Activated effector memory CD4-positive, alpha-beta T cell treated with anti-CD3 and anti-CD28 coated beads, Interleukin-2, amount 50 U/mL, for 16 hours (primary cell): Measurements from ENCODE around the gene CIBAR2.

Source experiments
- DNase-seq: peaks from one replicate; pipeline ENCODE4 v3.0.0-alpha.2; 2020

CIBAR2 gene

DNA sequence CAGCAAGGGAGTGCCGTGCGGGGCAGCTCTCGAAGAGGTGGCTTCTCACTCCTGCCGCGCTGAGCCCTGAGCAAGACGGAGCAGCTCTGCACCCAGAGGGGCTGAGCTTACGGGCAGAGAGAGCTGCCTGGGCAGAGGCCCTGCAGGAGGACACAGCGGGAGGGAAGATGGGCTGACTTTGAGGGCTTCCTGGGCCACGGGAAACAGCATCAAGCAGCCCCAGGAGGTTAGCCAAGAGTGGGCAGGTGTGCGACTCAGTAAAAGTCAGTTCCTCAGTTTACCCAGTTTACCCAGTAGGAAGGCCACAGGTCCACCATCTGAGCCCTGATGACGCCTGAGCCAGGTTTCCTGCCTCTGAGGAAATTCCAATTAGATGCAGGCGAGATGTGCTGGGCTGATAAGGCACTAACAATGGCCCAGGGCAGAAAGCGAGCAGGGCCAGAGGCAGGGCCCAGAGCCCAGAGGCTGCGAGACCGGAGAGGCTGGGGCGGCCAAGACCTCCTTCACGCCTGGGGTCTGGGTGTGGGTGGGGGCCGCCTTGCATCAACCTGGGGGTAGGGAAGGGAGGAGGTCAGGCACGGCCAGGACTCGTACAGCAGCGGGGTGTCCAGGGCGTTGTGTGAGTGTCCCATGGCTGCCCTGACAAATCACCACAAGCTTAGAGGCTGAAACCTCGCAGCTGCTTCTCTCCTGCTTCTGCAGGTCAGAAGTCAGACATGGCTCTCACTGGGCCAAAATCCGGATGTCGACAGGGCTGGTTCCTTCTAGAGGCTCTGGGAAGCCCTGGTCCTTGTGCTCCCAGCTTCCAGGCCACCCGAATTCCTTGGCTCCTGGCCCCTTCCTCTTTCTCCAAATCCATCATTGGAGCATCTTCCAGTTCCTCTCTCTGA lies 32.0 kb upstream of the CIBAR2 start:
- DNase-seq, result no peak

DNA sequence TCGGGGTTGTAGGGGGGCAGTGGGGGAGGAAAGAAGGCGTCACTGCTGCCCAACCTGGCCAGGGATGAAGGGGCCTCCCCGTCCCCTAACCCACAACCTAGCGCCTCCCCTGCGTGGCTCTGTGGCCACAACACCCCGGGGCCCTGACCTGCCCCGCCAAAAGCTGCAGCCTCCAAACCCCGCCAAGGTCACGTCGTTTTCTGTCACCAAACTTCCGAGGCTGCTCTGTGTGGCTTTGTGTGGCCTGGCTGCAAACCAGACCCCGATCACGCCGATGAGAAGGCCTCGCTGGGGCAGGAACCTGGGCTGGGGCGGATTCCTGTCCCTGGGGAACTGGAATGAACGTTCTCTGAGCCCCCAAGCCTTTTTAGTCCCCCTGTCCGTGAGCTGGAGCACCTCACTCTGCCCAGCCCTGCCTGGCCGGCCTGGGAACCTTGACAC lies 30.5 kb upstream of the CIBAR2 start:
- DNase-seq, result no peak

DNA sequence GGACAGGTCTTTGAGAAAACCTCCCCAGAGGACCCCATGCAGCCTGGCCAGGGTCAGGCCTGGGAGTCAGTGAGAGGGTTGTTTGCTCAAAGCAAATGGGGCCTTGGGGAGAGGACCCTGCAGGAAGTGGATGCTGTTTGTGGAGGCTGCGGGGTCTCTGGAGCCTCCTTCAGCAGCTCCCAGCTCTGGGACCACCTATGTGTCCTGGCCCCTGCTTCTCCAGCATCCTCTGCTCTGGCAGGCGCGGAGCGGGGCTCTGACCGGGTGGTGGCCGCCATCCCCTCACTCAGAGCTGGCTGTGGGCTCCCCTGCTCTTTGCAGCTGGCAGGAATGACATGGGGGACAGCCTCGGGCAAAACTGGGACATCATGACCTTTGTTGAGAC lies 29.8 kb upstream of the CIBAR2 start:
- DNase-seq, result no peak

- no peak for DNase-seq
Measured at GRCh38 chr16:85141491-85142128, 29.3 kb upstream of the CIBAR2 start.

- no peak for DNase-seq
Measured at GRCh38 chr16:85140455-85141012, 28.3 kb upstream of the CIBAR2 start.

DNA sequence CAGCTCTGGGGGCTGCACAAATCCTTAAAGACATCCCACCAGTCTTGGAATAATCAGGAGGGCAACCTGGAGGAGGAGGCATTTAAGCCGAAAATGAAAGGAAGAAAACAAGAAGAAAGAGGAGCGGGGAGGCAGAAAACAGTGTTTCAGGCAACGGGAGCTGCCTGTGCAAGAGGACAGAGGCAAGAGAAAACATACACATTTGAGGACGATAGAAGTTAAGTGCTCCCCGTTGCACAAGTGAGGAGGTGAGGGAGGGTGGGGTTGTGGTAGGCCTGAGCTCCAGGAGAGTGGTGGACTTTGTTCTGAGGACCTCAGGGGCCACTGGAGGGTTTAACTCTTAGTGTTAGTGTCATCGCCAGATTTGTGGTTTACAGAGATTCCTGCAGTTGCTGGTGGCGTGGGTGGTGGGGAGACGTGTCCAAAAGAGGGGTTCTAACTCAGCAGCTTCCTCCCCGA lies 27.6 kb upstream of the CIBAR2 start:
- DNase-seq, result no peak

- DNase-seq, result no peak
Measured at GRCh38 chr16:85138825-85139627, 26.8 kb upstream of the CIBAR2 start.

DNA sequence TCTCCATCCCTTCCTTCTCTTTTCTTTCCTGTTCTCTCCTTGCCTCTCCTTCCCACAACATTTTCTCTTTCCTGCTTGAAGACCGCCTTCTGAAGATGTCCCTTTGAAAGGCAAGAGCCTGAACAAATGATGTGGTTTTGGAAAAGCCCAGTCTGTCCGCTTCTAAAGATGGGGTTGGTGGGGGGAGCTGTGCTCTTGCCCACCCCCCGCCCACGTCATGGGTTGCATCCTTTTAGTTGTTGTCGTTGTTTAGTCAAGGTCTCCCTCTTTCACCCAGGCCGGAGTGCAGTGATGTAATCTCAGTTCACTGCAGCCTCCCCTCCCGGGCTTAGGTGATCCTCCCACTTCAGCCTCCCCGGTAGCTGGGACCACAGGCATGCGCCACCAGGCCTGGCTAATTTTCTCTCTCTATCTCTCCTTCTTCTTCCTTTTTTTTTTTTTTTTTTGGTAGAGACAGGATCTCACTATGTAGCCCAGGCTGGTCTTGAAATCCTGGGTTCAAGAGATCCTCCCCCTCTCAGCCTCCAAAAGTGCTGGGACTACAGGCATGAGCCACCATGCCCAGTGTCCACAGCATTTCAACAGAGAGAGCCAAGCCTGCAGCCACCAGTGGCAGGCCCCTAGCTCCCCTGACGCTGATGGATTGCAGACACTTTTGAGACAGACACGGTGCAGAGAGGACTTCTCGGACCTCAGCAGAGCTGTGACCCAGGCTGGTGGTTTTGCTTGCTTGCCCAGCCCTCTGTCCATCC lies 26.0 kb upstream of the CIBAR2 start:
- DNase-seq, result no peak

DNA sequence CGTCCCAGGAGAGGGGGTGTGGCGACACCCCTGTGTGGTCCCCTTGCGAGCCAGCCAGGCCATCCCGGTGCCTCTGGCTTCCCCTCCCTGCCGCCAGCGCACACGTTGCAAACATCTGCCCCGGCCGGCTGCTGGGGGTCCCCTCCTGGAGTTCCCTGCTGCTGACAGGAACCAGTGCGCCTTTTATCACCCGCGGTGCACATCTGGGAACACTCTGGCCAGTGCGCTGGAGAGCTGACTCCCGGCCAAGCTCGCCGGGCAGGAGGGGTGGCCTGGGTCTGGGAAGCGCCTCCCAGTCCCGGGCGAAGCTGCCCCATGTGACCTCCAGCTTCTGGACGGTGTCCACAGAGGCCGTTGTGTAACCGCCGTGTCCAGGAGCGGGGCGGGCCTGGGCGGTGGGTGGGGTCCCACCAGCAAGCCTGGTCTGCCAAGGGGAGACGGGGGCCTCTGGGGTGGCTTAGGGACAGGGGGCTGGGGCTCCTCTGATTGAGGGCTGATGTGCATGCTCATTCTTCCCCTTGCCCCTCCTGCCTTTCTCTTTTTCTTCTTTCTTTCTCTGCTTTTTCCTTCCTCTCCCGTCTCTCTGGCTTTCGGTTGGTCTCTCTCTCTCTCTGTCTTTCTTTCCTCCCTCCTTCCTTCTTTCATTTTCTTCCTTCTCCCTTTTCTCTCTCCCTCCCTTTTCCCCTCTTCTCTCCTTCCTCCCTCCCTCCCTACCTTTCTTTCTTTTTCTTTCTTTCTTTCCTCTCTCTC lies 25.2 kb upstream of the CIBAR2 start:
- no peak for DNase-seq

DNA sequence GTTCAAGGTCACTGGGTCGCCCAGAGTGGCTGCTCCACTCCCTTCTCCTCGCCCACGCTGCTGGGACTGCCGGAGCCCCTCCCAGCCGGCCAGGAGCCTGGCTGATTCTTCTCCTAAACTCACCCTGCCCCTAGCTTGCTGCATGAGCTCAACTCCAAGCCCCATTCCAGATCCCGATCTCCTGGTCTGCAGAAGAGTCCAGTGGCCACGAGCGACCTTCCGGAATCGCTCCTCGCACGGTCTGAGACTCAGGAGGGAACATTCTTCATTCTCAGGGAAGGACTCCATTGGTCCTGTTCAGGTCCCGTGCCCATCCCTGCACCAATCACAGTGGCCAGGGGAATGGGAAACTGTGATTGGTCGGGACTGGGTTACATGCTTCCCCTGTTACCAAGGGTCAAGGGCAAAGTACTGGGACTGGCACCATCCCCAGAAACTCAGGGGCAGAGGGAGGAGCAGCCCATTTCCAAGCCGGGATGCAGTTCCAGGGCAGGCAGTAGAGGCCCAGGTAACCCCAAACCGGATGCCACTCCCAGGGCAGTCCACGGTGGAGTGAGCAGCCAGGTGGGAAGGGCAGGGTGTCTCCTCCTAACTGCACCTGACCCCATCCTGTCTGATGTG lies 24.5 kb upstream of the CIBAR2 start:
- DNase-seq, result no peak

GRCh38 chr16:85136213-85136701 lies 24.0 kb upstream of the CIBAR2 start:
- DNase-seq, result no peak

DNA sequence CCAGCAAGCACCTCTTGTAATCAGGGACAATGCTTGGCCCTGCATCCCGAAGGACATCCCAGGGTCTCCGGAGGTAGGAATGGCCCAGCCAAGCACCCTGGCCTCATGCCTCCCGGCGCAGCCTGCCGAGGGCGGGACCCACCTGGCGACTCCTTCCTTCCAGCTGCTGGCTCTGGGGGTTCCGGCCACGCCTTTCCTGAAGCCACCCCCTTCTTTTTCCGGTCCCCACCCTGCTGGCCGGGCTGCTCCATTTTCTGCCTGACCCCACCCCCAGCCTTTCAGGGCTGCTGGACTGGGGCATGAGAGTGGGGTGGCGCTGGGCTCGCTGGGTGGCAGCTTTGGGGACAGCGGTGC lies 22.5 kb upstream of the CIBAR2 start:
- no peak for DNase-seq

GRCh38 chr16:85134076-85134788 lies 22.0 kb upstream of the CIBAR2 start:
- no peak for DNase-seq

DNA sequence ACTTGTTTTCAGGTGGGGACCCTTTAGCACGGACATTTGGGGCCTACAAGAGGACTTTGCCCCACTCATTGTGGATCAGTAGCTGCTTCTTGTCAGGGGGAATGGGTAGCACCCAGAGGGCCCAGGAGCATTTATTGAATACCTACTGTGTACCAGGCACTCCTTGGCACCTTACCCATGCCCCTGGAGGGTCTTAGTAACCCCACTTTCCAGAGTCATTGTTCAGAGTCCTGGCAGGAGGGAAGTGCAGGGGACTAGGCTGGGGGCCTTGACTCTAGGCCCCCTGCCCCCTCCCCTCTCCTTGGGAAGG lies 21.0 kb upstream of the CIBAR2 start:
- DNase-seq, result no peak

- no peak for DNase-seq
Measured at GRCh38 chr16:85132456-85133289, 20.4 kb upstream of the CIBAR2 start.

GRCh38 chr16:85130705-85131028 lies 18.4 kb upstream of the CIBAR2 start:
- DNase-seq, result no peak

DNA sequence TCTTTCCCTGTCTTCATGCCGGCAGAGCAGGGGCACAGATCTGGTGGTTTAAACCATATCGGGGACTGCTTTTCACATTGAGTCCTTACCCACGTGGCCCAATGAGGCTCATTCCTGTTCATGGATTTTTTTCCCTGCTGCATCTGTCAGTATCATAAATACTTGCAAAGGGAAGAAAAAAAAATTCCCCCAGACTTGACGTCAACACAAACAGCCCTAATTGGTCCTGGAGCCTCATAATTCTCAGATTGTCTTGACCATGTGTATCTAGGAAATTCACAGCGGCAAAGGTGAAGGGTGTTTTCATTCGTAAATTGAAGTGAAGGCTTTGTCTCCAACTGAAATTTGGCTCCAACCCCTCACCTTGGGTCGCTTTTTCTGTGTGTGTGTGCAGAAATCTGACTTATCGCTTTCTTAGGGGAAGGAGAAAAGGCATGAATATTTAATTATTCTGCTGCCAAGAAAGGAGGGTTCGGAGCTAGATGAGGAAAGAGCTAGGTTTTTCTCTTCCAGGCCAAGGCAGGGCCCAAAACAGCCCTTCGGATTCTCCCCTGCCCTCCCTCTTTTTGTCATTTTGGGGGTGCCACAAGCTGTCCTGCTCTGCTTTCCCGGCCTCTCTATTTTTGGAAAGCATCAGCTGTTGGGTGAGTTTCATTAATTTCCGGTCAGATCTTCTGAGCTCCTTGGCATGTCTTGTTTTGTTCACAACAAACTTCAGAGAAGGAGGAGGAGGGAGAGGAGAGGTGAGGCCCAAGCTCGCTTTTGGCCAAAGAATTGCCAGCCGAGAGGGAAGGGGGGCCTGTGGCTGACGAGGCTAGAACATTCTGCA lies 17.8 kb upstream of the CIBAR2 start:
- no peak for DNase-seq

DNA sequence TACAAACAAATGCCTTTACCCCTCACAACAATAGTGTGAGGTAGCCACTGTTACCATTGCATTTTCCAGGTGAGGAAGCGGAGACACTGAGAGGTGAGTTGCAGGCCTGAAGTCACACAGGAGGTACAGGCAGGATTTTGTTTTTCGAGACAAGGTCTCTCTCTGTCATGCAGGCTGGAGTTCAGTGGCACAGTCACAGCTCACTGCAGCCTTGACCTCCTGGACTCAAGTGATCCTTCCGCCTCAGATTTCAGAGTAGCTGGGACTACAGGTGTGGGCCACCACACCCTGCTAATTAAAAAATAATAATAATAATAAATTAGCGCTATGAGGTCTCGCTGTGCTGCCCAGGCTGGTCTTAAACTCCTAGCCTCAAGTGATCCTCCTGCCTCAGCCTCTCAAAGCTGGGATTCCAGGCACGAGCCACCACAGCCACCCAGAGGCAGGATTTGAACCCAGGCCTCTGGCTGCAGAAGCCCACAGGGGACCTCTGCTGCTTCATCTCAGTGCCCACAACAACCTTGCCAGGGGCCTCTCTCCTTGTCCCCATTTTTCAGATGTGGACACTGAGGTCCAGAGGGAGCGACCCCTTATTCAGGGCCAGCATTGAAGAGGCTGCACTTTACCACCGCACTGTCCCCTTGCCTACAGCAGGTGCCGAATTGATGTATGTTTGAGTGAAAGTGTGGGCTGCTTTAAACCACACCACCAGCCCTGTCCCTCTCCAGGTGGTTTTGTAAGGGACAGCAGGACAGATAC lies 16.0 kb upstream of the CIBAR2 start:
- no peak for DNase-seq
